ENCODE measurements around the gene FYCO1.

DNA sequence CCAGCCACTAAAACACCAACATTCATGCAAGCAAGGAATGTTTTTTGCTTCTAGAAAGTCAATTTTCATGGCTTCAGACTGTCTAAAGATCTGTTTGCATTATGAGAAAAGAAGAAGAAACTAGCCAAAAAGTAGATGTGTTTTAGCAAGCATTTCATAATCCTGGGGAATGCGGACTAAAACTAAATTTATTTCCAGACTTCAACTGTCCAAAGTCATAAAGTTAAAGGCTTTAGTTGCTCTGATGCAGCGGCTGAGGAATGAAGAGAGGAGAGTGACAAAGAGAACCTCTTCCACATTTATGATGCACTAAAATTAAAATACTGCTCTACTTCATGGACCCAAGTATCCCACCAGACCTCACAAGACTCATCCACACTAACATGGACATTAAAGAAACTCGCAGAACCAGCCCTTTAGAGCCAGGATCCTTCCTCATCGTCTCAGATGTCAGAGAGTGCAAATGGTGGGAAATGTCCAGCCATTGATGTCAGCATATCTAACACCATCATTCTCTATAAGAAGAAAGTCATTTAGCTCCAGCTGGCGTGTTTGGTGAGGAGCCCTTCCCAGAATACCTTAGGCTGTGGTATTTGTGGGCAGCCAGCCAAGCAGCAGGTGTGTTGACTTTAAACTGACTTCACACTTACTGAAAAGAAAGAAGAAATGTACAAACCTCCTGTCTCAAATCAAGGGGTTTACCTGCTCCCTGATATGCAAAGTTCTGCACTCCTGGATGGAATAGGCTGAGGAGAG is 17.4 kb downstream of the FYCO1 start:
- TF ChIP-seq, protein P1, sequence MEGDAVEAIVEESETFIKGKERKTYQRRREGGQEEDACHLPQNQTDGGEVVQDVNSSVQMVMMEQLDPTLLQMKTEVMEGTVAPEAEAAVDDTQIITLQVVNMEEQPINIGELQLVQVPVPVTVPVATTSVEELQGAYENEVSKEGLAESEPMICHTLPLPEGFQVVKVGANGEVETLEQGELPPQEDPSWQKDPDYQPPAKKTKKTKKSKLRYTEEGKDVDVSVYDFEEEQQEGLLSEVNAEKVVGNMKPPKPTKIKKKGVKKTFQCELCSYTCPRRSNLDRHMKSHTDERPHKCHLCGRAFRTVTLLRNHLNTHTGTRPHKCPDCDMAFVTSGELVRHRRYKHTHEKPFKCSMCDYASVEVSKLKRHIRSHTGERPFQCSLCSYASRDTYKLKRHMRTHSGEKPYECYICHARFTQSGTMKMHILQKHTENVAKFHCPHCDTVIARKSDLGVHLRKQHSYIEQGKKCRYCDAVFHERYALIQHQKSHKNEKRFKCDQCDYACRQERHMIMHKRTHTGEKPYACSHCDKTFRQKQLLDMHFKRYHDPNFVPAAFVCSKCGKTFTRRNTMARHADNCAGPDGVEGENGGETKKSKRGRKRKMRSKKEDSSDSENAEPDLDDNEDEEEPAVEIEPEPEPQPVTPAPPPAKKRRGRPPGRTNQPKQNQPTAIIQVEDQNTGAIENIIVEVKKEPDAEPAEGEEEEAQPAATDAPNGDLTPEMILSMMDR (IDR thresholded peaks at IDR 0.05; ENCODE audit: low read depth, low read length) = no peak
- no peak for TF ChIP-seq EZH2phosphoT487 (IDR thresholded peaks at IDR 0.05; ENCODE audit: low read depth)
